ENCODE results near the gene ZNF689. TPM values are rescaled to one million over a fixed set of nuclear protein-coding genes. Genes with fewer than 3 reads are reported as not detected.

Gene ZNF689
- total RNA-seq, 1 experiment from 2014 or later, result 6.1 TPM

- CTCF ChIA-PET, result interaction anchor here (0.6 to 1.7 kb wide), 2 partner anchors 14 to 126 kb away, joined by 3 to 6 read pairs; partner anchors contain the start of gene DCTPP1
- H3K27ac Mint-ChIP-seq (ENCODE audit: low read depth, unreplicated experiment), result no peak overlapping the region
These were observed 54.7 kb downstream of the ZNF689 start for GRCh38 chr16:30555315-30556124.

GRCh38 chr16:30554557-30555314 is 55.5 kb downstream of the ZNF689 start:
- Mint-ChIP-seq H3K27ac (ENCODE audit: low read depth, unreplicated experiment) (no peak overlapping the region), H3K4me3 (ENCODE audit: unreplicated experiment) (no peak overlapping the region), H3K4me1 (ENCODE audit: insufficient read depth, unreplicated experiment) (peaks cover 5% of the 10 kb centered on the region), H3K27me3 (ENCODE audit: insufficient read depth, unreplicated experiment) (no peaks in the 10 kb centered on the region), H3K9me3 (ENCODE audit: unreplicated experiment) (no peaks in the 10 kb centered on the region), H3K36me3 (ENCODE audit: insufficient read depth, unreplicated experiment) (peaks cover 32% of the 10 kb centered on the region)
- TF ChIP-seq CTCF (IDR thresholded peaks at IDR 0.05; ENCODE audit: unreplicated experiment), result no peak
- intact Hi-C loops (cut with micrococcal nuclease), result no loop called here
- POLR2A ChIA-PET, result interaction anchor here (0.7 to 1.0 kb wide), 4 partner anchors 18 to 125 kb away, joined by 3 to 5 read pairs (median 4); partner anchors contain the start of genes DCTPP1 and ZNF785
- no peak for DNase-seq (ENCODE audit: unreplicated experiment)
- CTCF ChIA-PET, result interaction anchor here (0.6 to 1.7 kb wide), 4 partner anchors 14 to 135 kb away, joined by 3 to 6 read pairs (median 4); partner anchors contain the start of gene DCTPP1
- no TSS peak for BruUV-seq (replicated peaks)

More at GRCh38 chr16:30555315-30556124, 54.7 kb downstream of the ZNF689 start:
- no peaks in the 10 kb centered on the region for H3K27me3 Mint-ChIP-seq (ENCODE audit: insufficient read depth, unreplicated experiment)
- POLR2A ChIA-PET, result interaction anchor here (4.5 kb wide), 1 partner anchor 21 kb away, joined by 104 read pairs; the partner anchor contains the start of gene ZNF747
- no peak for TF ChIP-seq CTCF (IDR thresholded peaks at IDR 0.05; ENCODE audit: unreplicated experiment)
- H3K36me3 Mint-ChIP-seq (ENCODE audit: insufficient read depth, unreplicated experiment), result peaks cover 32% of the 10 kb centered on the region
- no peak for DNase-seq (ENCODE audit: unreplicated experiment)
- intact Hi-C loops (cut with micrococcal nuclease), result no loop called here
- H3K4me3 Mint-ChIP-seq (ENCODE audit: unreplicated experiment), result peak overlapping the region; percentile 77
- BruUV-seq (replicated peaks), result no TSS peak
- H3K4me1 Mint-ChIP-seq (ENCODE audit: insufficient read depth, unreplicated experiment), result peaks cover 5% of the 10 kb centered on the region
- H3K9me3 Mint-ChIP-seq (ENCODE audit: unreplicated experiment), result no peaks in the 10 kb centered on the region

GRCh38 chr16:30553393-30553899 is 56.7 kb downstream of the ZNF689 start:
- DNase-seq (ENCODE audit: unreplicated experiment), result no peak
- peaks cover 5% of the 10 kb centered on the region for H3K4me1 Mint-ChIP-seq (ENCODE audit: insufficient read depth, unreplicated experiment)
- H3K27me3 Mint-ChIP-seq (ENCODE audit: insufficient read depth, unreplicated experiment), result no peaks in the 10 kb centered on the region
- ChIA-PET CTCF (interaction anchor here (1.0 to 1.7 kb wide), 3 partner anchors 17 to 124 kb away, joined by 3 to 6 read pairs (median 5); partner anchors contain the start of gene DCTPP1), POLR2A (no interaction called here)
- BruUV-seq (replicated peaks), result no TSS peak
- no peak overlapping the region for H3K4me3 Mint-ChIP-seq (ENCODE audit: unreplicated experiment)
- H3K9me3 Mint-ChIP-seq (ENCODE audit: unreplicated experiment), result no peaks in the 10 kb centered on the region
- intact Hi-C loops (cut with micrococcal nuclease), result no loop called here
- peaks cover 32% of the 10 kb centered on the region for H3K36me3 Mint-ChIP-seq (ENCODE audit: insufficient read depth, unreplicated experiment)
- no peak overlapping the region for H3K27ac Mint-ChIP-seq (ENCODE audit: low read depth, unreplicated experiment)
- no peak for TF ChIP-seq CTCF (IDR thresholded peaks at IDR 0.05; ENCODE audit: unreplicated experiment)

GRCh38 chr16:30552956-30553355 is 57.2 kb downstream of the ZNF689 start:
- no peaks in the 10 kb centered on the region for H3K27me3 Mint-ChIP-seq (ENCODE audit: insufficient read depth, unreplicated experiment)
- H3K4me3 Mint-ChIP-seq (ENCODE audit: unreplicated experiment), result no peak overlapping the region
- H3K4me1 Mint-ChIP-seq (ENCODE audit: insufficient read depth, unreplicated experiment), result peaks cover 5% of the 10 kb centered on the region
- peaks cover 32% of the 10 kb centered on the region for H3K36me3 Mint-ChIP-seq (ENCODE audit: insufficient read depth, unreplicated experiment)
- intact Hi-C loops (cut with micrococcal nuclease), result no loop called here
- H3K9me3 Mint-ChIP-seq (ENCODE audit: unreplicated experiment), result no peaks in the 10 kb centered on the region
- no peak for TF ChIP-seq CTCF (IDR thresholded peaks at IDR 0.05; ENCODE audit: unreplicated experiment)
- DNase-seq (ENCODE audit: unreplicated experiment), result no peak
- no peak overlapping the region for H3K27ac Mint-ChIP-seq (ENCODE audit: low read depth, unreplicated experiment)
- BruUV-seq (replicated peaks), result no TSS peak
- POLR2A ChIA-PET, result no interaction called here
- CTCF ChIA-PET, result interaction anchor here (1.0 to 1.2 kb wide), 2 partner anchors 17 to 123 kb away, joined by 3 to 5 read pairs; partner anchors contain the start of gene DCTPP1

Data from MCF 10A (cell line).